SK-N-SH treated with all-trans-retinoic acid at 6 μM for 48 hours (cell line): ENCODE measurements around the gene PARP3.

ENCODE experiments used
- PATZ1 ChIP-seq: fragments of 250-450 bp; sonication (Bioruptor Pico); IDR thresholded peaks from 2 replicates; pipeline ENCODE4 v1.8.0; 2020; ENCODE audit warnings: mild to moderate bottlenecking, moderate library complexity, borderline replicate concordance
- TCF4 ChIP-seq: fragments of 250-450 bp; sonication (Bioruptor Pico); IDR thresholded peaks from 2 replicates; pipeline ENCODE4 v1.8.0; 2021; ENCODE audit warnings: mild to moderate bottlenecking, moderate library complexity, borderline replicate concordance
- ZFP30 ChIP-seq: fragments of 450-650 bp; formaldehyde crosslinking; IDR thresholded peaks from 2 replicates; pipeline ENCODE4 v1.5.0; 2022; ENCODE audit warnings: mild to moderate bottlenecking, moderate library complexity

- TF ChIP-seq TCF4 (CRISPR knock-in tag) (no peak), ZFP30 (CRISPR knock-in tag) (no peak), PATZ1 (CRISPR knock-in tag) (no peak)
Observed at GRCh38 chr3:51960386-51960785, 18.2 kb downstream of the PARP3 start.
